Keratinocyte (primary cell): ENCODE results near the gene CCDC15.

ENCODE experiments used
- CTCF ChIP-seq, 3 experiments: IDR thresholded peaks in 1 of 3; conservative IDR thresholded peaks in 1 of 3; optimal IDR thresholded peaks in 1 of 3; 2 replicates in 2 of 3; 3 replicates in 1 of 3; pipeline versions ENCODE3 to v1.5.1; 2011; ENCODE audit warnings: low read length in 3 of 3, mild to moderate bottlenecking in 3 of 3, moderate library complexity in 2 of 3, control low read depth in 1 of 3, inconsistent platforms in 1 of 3; ENCODE audit not compliant: insufficient read depth in 2 of 3; ENCODE audit errors: extremely low read depth in 1 of 3
- EZH2 ChIP-seq: IDR thresholded peaks from one replicate; pipeline ENCODE4 v1.6.1; 2012; ENCODE audit warnings: inconsistent platforms, mild to moderate bottlenecking, low read length, moderate library complexity

DNA sequence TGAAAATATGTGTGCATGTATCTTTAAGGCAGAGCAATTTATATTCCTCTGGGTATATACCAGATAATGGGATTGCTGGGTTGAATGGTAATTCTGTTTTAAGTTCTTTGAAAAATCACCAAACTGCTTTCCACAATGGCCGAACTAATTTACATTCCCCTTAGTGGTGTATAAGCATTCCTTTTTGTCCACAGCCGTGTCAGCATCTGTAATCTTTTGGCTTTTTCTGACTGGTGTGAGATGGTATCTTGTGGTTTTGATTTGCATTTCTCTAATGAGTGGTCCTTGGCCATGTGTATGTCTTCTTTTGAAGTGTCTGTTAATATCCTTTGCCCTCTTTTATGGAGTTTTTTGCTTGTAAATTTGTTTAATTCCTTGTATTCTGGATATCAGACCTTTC, 24.3 kb downstream of the CCDC15 start:
- TF ChIP-seq EZH2: no peak
- TF ChIP-seq CTCF (optimal IDR thresholded peaks at IDR 0.05 in 1 of 3, IDR thresholded peaks at IDR 0.05 in 1 of 3, conservative IDR thresholded peaks at IDR 0.05 in 1 of 3; ENCODE audit: extremely low read depth in 1 of 3, insufficient read depth in 2 of 3, low read length in 3 of 3): no peak
